PC-3 (cell line): ENCODE measurements around the gene ARHGEF7. TPM values are rescaled to one million over a fixed set of nuclear protein-coding genes. Genes with fewer than 3 reads are reported as not detected.
A peak's percentile ranks its signal among the peaks of the same experiment; 100 is the strongest.
"Not testable (repeated sequence)": the region's sequence is repeated elsewhere in the genome, so short reads cannot be mapped to it uniquely, and the experiment has no call there.

Source experiments
- ATAC-seq: fragments of 200-7000 bp; cut with Tn5 transposase; 2 replicates; pipeline ENCODE4 v1.9.1; 2020; ENCODE audit warnings: mild to moderate bottlenecking, moderate library complexity
- BruUV-seq: library from RNA; stranded (reverse); fragments of 400-500 nt; replicated peaks from 2 replicates; lab custom pipeline; 2021; lab: Mats Ljungman, UMichigan
- CTCF ChIA-PET: fragments of 300-600 bp; sonication (Branson Sonifier 250); formaldehyde crosslinking; loops from one replicate; lab custom pipeline; 2022; ENCODE audit warnings: antibody characterized with exemption; lab: Charles Lee
- POLR2A ChIA-PET: fragments of 300-600 bp; sonication (Branson Sonifier 250); formaldehyde crosslinking; loops from one replicate; lab custom pipeline; 2022; ENCODE audit warnings: antibody characterized with exemption; ENCODE audit not compliant: unreplicated experiment; lab: Charles Lee
- DNase-seq: peaks from one replicate; pipeline ENCODE4 v3.0.0-alpha.2; 2015
- H2AFZ ChIP-seq: fragments of 300-600 bp; sonication (generic); 2 replicates; pipeline ENCODE4 v1.6.0; 2016; ENCODE audit warnings: antibody characterized with exemption, low read length
- H3F3A ChIP-seq: fragments of 300-600 bp; sonication (generic); one replicate; pipeline ENCODE4 v1.6.0; 2017; ENCODE audit warnings: antibody characterized with exemption, low read length, control low read depth, mild to moderate bottlenecking; ENCODE audit not compliant: unreplicated experiment
- H3K27ac ChIP-seq: fragments of 300-600 bp; sonication (generic); 2 replicates; pipeline ENCODE4 v1.5.1; 2016; ENCODE audit warnings: mild to moderate bottlenecking, low read length
- H3K27me3 ChIP-seq: fragments of 300-600 bp; sonication (generic); 2 replicates; pipeline ENCODE4 v1.6.1; 2016; ENCODE audit warnings: low read length, mixed read lengths
- H3K36me3 ChIP-seq: fragments of 300-600 bp; sonication (generic); 2 replicates; pipeline ENCODE4 v1.6.1; 2016; ENCODE audit warnings: low read depth, mixed run types, low read length, mixed read lengths
- H3K4me1 ChIP-seq: fragments of 300-600 bp; sonication (generic); 2 replicates; pipeline ENCODE4 v1.5.1; 2016; ENCODE audit warnings: low read length; ENCODE audit not compliant: insufficient read depth
- H3K4me2 ChIP-seq: fragments of 300-600 bp; sonication (generic); 2 replicates; pipeline ENCODE4 v1.6.0; 2016; ENCODE audit warnings: low read length
- H3K4me3 ChIP-seq: fragments of 300-600 bp; sonication (generic); 2 replicates; pipeline ENCODE4 v1.5.1; 2016; ENCODE audit warnings: mild to moderate bottlenecking, low read length, mixed read lengths
- H3K79me2 ChIP-seq: fragments of 300-600 bp; sonication (generic); 2 replicates; pipeline ENCODE4 v1.6.1; 2017; ENCODE audit warnings: low read length, mixed read lengths
- H3K9ac ChIP-seq: fragments of 300-600 bp; sonication (generic); 2 replicates; pipeline ENCODE4 v1.6.0; 2016; ENCODE audit warnings: mild to moderate bottlenecking, low read length
- H3K9me2 ChIP-seq: fragments of 300-600 bp; sonication (generic); replicated peaks from 2 replicates; pipeline ENCODE4 v1.6.1; 2016; ENCODE audit warnings: mixed run types, low read length, mixed read lengths
- H3K9me3 ChIP-seq: fragments of 300-600 bp; sonication (generic); 2 replicates; pipeline ENCODE4 v1.6.1; 2016; ENCODE audit warnings: low read length, mixed read lengths
- H4K20me1 ChIP-seq: fragments of 300-600 bp; sonication (generic); 2 replicates; pipeline ENCODE4 v1.6.1; 2016; ENCODE audit warnings: low read length, mixed read lengths
- CTCF ChIP-seq: fragments of 300-600 bp; sonication (generic); conservative IDR thresholded peaks from 2 replicates; pipeline ENCODE4 v1.5.1; 2017; ENCODE audit warnings: antibody characterized with exemption, low read depth, mild to moderate bottlenecking, low read length
- EZH2 ChIP-seq: fragments of 300-600 bp; sonication (generic); IDR thresholded peaks from one replicate; pipeline ENCODE4 v1.6.1; 2017; ENCODE audit warnings: antibody characterized with exemption, mild to moderate bottlenecking, low read length; ENCODE audit not compliant: unreplicated experiment
- EZH2phosphoT487 ChIP-seq: fragments of 300-600 bp; sonication (generic); IDR thresholded peaks from 2 replicates; pipeline ENCODE4 v1.6.1; 2018; ENCODE audit warnings: mild to moderate bottlenecking, antibody characterized with exemption, low read length, borderline replicate concordance
- intact Hi-C: fragments of 100-400 bp; cut with micrococcal nuclease; formaldehyde crosslinking; loops from 2 replicates; pipeline ENCODE4 v1.9.0; 2023
- total RNA-seq: library from RNA; depleted of rRNA; stranded (reverse); fragments of >200 nt; gene quantifications from 2 replicates; pipeline ENCODE4 v1.2.3, GENCODE V29; 2014

The ARHGEF7 gene
- total RNA-seq, 1 experiment from 2014 or later = 14.7 TPM

DNA sequence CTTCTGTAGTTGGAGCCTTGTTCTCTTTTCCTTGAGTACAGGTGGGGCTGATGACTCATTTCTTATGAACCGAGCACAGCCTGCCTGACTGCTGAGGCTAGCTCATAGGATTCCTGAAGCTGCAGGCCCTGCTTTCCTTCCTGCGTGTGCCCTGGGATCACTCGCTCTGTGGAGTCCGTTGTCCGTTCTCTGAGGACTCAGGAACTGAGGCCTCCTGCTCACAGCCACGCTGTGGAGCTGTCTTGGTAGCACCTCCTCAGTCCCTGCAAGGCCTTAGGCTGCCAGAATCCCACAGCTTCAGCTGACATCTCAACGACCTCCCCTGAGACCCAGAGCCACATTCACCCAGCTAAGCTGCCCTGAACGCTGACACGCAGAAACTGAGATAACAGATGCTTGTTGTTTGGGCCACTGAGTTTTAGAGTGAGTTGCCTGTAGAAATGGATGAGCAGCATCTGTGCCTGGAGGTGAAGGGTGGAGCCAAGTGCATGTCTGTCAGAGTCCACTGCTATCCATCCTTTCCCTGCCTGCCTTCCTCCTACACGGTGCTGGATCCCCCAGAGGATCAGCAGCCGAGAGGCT lies 72.9 kb downstream of the ARHGEF7 start:
- no peaks in the 10 kb centered on the region for H3K9me3 ChIP-seq
- H4K20me1 ChIP-seq = peaks cover 8% of the 10 kb centered on the region; the same call in 1 of the 2 replicates
- intact Hi-C loops = no loop called here
- H3K4me1 ChIP-seq = peaks cover 11% of the 10 kb centered on the region; the same call in 1 of the 2 replicates
- no peak overlapping the region for H3K4me3 ChIP-seq
- peak; percentile 100 for ATAC-seq
- no peak overlapping the region for H2AFZ ChIP-seq
- no peak overlapping the region for H3K27ac ChIP-seq
- no peaks in the 10 kb centered on the region for H3F3A ChIP-seq
- DNase-seq = peak; percentile 58
- CTCF ChIA-PET = interaction anchor here (0.6 kb wide), 1 partner anchor 17 kb away, joined by 3 read pairs; no protein-coding TSS in a partner anchor
- H3K4me2 ChIP-seq = peak overlapping the region; percentile 17; the same call in 1 of the 2 replicates
- no peaks in the 10 kb centered on the region for H3K36me3 ChIP-seq
- H3K27me3 ChIP-seq = no peaks in the 10 kb centered on the region
- no peaks in the 10 kb centered on the region for H3K9me2 ChIP-seq
- peaks cover 80% of the 10 kb centered on the region for H3K79me2 ChIP-seq
- BruUV-seq = no TSS peak
- TF ChIP-seq EZH2phosphoT487 (no peak), EZH2 (no peak), CTCF (no peak)
- POLR2A ChIA-PET = no interaction called here
- no peak overlapping the region for H3K9ac ChIP-seq

DNA sequence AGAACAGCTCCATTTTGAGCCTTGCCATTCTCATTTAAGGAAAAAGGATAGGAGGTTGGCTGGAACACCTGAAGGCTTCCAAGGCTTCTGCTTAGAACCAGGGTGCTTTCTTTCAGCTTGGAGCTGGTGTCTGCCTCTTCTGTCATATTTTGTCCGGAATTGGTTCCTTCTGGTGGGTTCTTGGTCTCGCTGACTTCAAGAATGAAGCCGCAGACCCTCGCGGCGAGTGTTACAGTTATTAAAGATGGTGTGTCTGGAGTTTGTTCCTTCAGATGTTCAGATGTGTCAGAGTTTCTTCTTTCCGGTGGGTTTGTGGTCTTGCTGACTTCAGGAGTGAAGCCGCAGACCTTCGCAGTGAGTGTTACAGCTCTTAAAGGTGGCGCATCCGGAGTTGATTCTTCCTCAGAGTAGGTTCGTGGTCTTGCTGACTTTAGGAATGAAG lies 74.0 kb downstream of the ARHGEF7 start:
- intact Hi-C loops, H3K36me3 ChIP-seq, H3K4me3 ChIP-seq, H3K9me3 ChIP-seq, ATAC-seq, POLR2A ChIA-PET, H3K4me2 ChIP-seq, H3K27ac ChIP-seq, H3K9ac ChIP-seq, H2AFZ ChIP-seq, CTCF ChIA-PET, BruUV-seq, H3K9me2 ChIP-seq, H3F3A ChIP-seq, H3K27me3 ChIP-seq, DNase-seq, H4K20me1 ChIP-seq: not testable (repeated sequence)
- Histone ChIP-seq H3K79me2 (peaks cover 70% of the 10 kb centered on the region), H3K4me1 (peaks cover 11% of the 10 kb centered on the region; the same call in 1 of the 2 replicates)

- intact Hi-C loops = not testable (repeated sequence)
Observed at GRCh38 chr13:111189516-111189915, 74.4 kb downstream of the ARHGEF7 start.

GRCh38 chr13:111193223-111193622 lies 78.1 kb downstream of the ARHGEF7 start:
- H3K4me2 ChIP-seq, H3K27ac ChIP-seq, H3K4me1 ChIP-seq, ATAC-seq, H3K4me3 ChIP-seq, H3K9me2 ChIP-seq, H3K27me3 ChIP-seq, H3F3A ChIP-seq, H2AFZ ChIP-seq, DNase-seq, H3K9ac ChIP-seq, POLR2A ChIA-PET, CTCF ChIA-PET, BruUV-seq, intact Hi-C loops, H3K9me3 ChIP-seq, H3K36me3 ChIP-seq, H4K20me1 ChIP-seq: not testable (repeated sequence)
- peaks cover 30% of the 10 kb centered on the region for H3K79me2 ChIP-seq

More at GRCh38 chr13:111189516-111189915, 74.4 kb downstream of the ARHGEF7 start:
- H3K36me3 ChIP-seq, H3K9me2 ChIP-seq, POLR2A ChIA-PET, CTCF ChIA-PET, DNase-seq, H2AFZ ChIP-seq, BruUV-seq, H3K9me3 ChIP-seq, H3K27ac ChIP-seq, H3K27me3 ChIP-seq, H3F3A ChIP-seq, H3K4me3 ChIP-seq, ATAC-seq, H3K4me2 ChIP-seq, H4K20me1 ChIP-seq, H3K9ac ChIP-seq: not testable (repeated sequence)
- H3K4me1 ChIP-seq = peaks cover 14% of the 10 kb centered on the region
- H3K79me2 ChIP-seq = peaks cover 66% of the 10 kb centered on the region

GRCh38 chr13:111194651-111195050 lies 79.5 kb downstream of the ARHGEF7 start:
- H3K9me2 ChIP-seq, H3K9ac ChIP-seq, H3K36me3 ChIP-seq, ATAC-seq, H3K4me3 ChIP-seq, CTCF ChIA-PET, H3F3A ChIP-seq, H3K4me2 ChIP-seq, POLR2A ChIA-PET, H3K27me3 ChIP-seq, H4K20me1 ChIP-seq, H3K9me3 ChIP-seq, BruUV-seq, intact Hi-C loops, H2AFZ ChIP-seq, H3K4me1 ChIP-seq: not testable (repeated sequence)
- H3K27ac ChIP-seq = peak overlapping the region; percentile 13; the same call in 1 of the 2 replicates
- peaks cover 24% of the 10 kb centered on the region for H3K79me2 ChIP-seq
- peak; percentile 65 for DNase-seq
